Left ventricle myocardium inferior (tissue), 1 donor: ENCODE data around the gene EDC4. TPM values are rescaled to one million over a fixed set of nuclear protein-coding genes. Genes with fewer than 3 reads are reported as not detected.

Experiments
- DNase-seq: peaks from one replicate; pipeline ENCODE4 v3.0.0-alpha.2; 2020
- H3K27ac ChIP-seq: fragments of 200-600 bp; replicated peaks from 2 replicates; pipeline ENCODE4 v1.8.0; 2021
- H3K27me3 ChIP-seq: fragments of 200-600 bp; 2 replicates; pipeline ENCODE4 v1.8.0; 2021; ENCODE audit warnings: low read depth
- H3K36me3 ChIP-seq: fragments of 200-600 bp; 2 replicates; pipeline ENCODE4 v1.8.0; 2021
- H3K4me1 ChIP-seq: fragments of 200-600 bp; 2 replicates; pipeline ENCODE4 v1.8.0; 2021
- H3K4me3 ChIP-seq: fragments of 200-600 bp; 2 replicates; pipeline ENCODE4 v1.8.0; 2021; ENCODE audit warnings: mild to moderate bottlenecking, moderate library complexity
- H3K9me3 ChIP-seq: fragments of 200-600 bp; replicated peaks from 2 replicates; pipeline ENCODE4 v1.8.0; 2021
- intact Hi-C: fragments of 100-400 bp; cut with micrococcal nuclease; formaldehyde crosslinking; loops from one replicate; pipeline ENCODE4 v1.11.0; 2022
- total RNA-seq: library from RNA; stranded (reverse); fragmentation: NEBNext Ultra II Directional; extraction: Animal tissue kit (Norgen Biotek cat#: 25700); gene quantifications from one replicate; pipeline ENCODE4 v1.2.1, GENCODE V29; 2021
- TF ChIP-seq, protein P1 (sequence below): fragments of 200-600 bp; IDR thresholded peaks from 2 replicates; pipeline ENCODE4 v1.8.0; 2021; ENCODE audit warnings: antibody characterized with exemption, mild to moderate bottlenecking, borderline replicate concordance
- donor health status: DM: no; HTN: yes; CAD: no; lungs with severe emphysema.

The EDC4 gene
- total RNA-seq, 1 donor from 2014 or later, result 33.2 TPM

DNA sequence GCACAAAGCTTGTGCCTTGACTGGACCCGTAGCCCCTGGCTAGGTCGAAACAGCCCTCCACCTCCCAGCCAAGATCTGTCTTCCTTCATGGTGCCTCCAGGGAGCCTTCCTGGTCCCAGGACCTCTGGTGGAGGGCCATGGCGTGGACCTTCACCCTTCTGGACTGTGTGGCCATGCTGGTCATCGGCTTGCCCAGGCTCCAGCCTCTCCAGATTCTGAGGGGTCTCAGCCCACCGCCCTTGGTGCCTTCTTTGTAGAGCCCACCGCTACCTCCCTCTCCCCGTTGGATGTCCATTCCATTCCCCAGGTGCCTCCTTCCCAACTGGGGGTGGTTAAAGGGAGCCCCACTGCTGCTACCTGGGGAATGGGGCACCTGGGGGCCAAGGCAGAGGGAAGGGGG, 55.3 kb downstream of the EDC4 start:
- TF ChIP-seq, protein P1, sequence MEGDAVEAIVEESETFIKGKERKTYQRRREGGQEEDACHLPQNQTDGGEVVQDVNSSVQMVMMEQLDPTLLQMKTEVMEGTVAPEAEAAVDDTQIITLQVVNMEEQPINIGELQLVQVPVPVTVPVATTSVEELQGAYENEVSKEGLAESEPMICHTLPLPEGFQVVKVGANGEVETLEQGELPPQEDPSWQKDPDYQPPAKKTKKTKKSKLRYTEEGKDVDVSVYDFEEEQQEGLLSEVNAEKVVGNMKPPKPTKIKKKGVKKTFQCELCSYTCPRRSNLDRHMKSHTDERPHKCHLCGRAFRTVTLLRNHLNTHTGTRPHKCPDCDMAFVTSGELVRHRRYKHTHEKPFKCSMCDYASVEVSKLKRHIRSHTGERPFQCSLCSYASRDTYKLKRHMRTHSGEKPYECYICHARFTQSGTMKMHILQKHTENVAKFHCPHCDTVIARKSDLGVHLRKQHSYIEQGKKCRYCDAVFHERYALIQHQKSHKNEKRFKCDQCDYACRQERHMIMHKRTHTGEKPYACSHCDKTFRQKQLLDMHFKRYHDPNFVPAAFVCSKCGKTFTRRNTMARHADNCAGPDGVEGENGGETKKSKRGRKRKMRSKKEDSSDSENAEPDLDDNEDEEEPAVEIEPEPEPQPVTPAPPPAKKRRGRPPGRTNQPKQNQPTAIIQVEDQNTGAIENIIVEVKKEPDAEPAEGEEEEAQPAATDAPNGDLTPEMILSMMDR, result no peak
- H3K9me3 ChIP-seq, result no peaks in the 10 kb centered on the region
- peaks cover 26% of the 10 kb centered on the region for H3K36me3 ChIP-seq
- H3K4me1 ChIP-seq, result peaks cover 46% of the 10 kb centered on the region
- intact Hi-C loops, result no loop called here
- DNase-seq, result no peak
- no peaks in the 10 kb centered on the region for H3K27me3 ChIP-seq
- no peak overlapping the region for H3K27ac ChIP-seq
- H3K4me3 ChIP-seq, result no peak overlapping the region

DNA sequence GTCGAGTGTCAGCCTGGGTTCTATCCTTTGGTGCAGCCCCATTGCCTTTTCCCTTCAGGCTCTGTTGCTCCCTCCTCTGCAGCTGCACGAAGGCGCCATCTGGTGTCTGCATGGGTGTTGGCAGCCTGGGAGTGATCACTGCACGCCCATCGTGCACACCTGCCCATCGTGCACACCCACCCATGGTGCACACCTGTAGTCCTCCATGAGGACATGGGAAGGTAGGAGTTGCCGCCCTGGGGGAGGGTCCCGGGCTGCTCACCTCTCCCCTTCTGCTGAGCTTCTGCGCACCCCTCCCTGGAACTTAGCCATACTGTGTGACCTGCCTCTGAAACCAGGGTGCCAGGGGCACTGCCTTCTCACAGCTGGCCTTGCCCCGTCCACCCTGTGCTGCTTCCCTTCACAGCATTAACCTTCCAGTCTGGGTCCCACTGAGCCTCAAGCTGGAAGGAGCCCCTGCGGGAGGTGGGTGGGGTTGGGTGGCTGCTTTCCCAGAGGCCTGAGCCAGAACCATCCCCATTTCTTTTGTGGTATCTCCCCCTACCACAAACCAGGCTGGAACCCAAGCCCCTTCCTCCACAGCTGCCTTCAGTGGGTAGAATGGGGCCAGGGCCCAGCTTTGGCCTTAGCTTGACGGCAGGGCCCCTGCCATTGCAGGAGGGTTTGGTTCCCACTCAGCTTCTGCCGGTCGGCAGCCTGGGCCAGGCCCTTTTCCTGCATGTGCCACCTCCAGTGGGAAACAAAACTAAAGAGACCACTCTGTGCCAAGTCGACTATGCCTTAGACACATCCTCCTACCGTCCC, 55.9 kb downstream of the EDC4 start:
- Histone ChIP-seq H3K27me3 (no peaks in the 10 kb centered on the region), H3K4me1 (peaks cover 41% of the 10 kb centered on the region), H3K4me3 (no peak overlapping the region), H3K36me3 (peaks cover 30% of the 10 kb centered on the region), H3K9me3 (no peaks in the 10 kb centered on the region), H3K27ac (no peak overlapping the region)
- TF ChIP-seq, protein P1, result peak; percentile 91
- peak; percentile 65 for DNase-seq
- intact Hi-C loops, result no loop called here

DNA sequence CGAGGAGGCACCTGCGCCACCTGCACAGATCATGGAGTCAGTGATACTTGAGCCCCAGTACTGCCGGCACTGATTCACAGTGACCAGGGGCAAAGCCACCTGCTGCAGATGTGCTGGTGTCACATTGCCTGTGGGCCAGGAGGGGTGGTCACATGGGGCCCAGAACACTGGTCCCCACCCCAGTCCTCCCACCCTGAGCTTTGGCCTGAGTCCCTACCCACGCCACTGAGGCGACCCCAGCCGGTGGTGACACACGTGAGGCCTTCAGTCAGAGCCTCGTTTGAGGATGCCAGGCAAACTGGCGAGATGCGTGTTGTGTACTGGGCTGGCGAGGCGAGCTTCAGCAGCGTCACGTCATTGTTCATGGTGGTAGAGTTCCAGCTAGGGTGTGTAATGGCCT, 57.3 kb downstream of the EDC4 start:
- no peak overlapping the region for H3K27ac ChIP-seq
- TF ChIP-seq, protein P1, result no peak
- H3K9me3 ChIP-seq, result no peaks in the 10 kb centered on the region
- H3K4me3 ChIP-seq, result no peak overlapping the region
- H3K4me1 ChIP-seq, result peaks cover 42% of the 10 kb centered on the region
- intact Hi-C loops, result no loop called here
- peaks cover 34% of the 10 kb centered on the region for H3K36me3 ChIP-seq
- no peak for DNase-seq
- no peaks in the 10 kb centered on the region for H3K27me3 ChIP-seq

DNA sequence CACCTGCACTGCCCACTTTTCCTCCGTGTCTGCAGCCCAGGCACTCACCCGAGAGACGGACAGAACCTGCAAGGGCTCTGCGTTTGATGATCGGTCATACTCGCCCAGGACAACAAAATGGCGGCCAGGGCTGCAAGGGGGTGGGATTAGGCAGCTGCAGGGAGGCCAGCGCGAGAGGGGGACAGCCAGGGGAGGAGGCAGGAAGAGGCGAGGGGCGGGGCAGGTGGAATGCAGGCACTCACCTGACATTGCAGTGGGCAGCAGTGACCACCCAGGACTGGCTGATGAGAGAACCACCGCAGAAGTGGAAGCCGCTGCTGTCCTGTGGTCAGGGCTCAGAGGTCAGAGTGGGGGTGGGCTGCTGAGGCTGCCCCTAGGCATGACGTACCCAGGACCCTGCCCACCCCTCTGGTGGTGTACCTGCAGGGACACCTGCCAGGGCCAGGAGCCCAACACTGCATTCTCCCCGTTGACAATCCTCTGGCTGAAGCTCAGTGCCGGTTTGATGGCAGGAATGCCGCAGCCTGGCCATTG, 57.9 kb downstream of the EDC4 start:
- DNase-seq, result no peak
- Histone ChIP-seq H3K9me3 (no peaks in the 10 kb centered on the region), H3K27ac (no peak overlapping the region), H3K27me3 (no peaks in the 10 kb centered on the region), H3K36me3 (peaks cover 34% of the 10 kb centered on the region), H3K4me3 (no peak overlapping the region), H3K4me1 (peaks cover 41% of the 10 kb centered on the region)
- TF ChIP-seq, protein P1, result no peak
- intact Hi-C loops, result no loop called here

Other genes starting within 250 kb of the EDC4 start
- gene CARMIL2, start 227.9 kb upstream of the EDC4 start, total RNA-seq, result 0.58 TPM
- 7.1 TPM for gene ACD, start 212.8 kb upstream of the EDC4 start, total RNA-seq
- gene PARD6A, start 212.1 kb upstream of the EDC4 start, total RNA-seq, result 3.4 TPM
- 9.6 TPM for gene ENKD1, start 206.3 kb upstream of the EDC4 start, total RNA-seq
- 2.9 TPM for gene C16orf86, start 206.2 kb upstream of the EDC4 start, total RNA-seq
- gene GFOD2, start 153.7 kb upstream of the EDC4 start, total RNA-seq, result 11.1 TPM
- gene RANBP10, start 66.5 kb upstream of the EDC4 start, total RNA-seq, result 14.7 TPM
- 0.49 TPM for gene TSNAXIP1, start 66.2 kb upstream of the EDC4 start, total RNA-seq
- gene THAP11, start 30.7 kb upstream of the EDC4 start, total RNA-seq, result 31.4 TPM
- gene NUTF2, start 26.1 kb upstream of the EDC4 start, total RNA-seq, result 73.6 TPM
- gene CENPT, start 25.4 kb upstream of the EDC4 start, total RNA-seq, result 20.2 TPM
- 0.49 TPM for gene NRN1L, start 11.8 kb downstream of the EDC4 start, total RNA-seq
- gene PSKH1, start 20.2 kb downstream of the EDC4 start, total RNA-seq, result 19.5 TPM
- gene CTRL, start 58.8 kb downstream of the EDC4 start, total RNA-seq, result 0.71 TPM
- 55.8 TPM for gene PSMB10, start 63.8 kb downstream of the EDC4 start, total RNA-seq
- gene LCAT, start 71.1 kb downstream of the EDC4 start, total RNA-seq, result 23.2 TPM
- gene SLC12A4, start 95.6 kb downstream of the EDC4 start, total RNA-seq, result 79.2 TPM
- gene DPEP3, start 107.4 kb downstream of the EDC4 start, total RNA-seq, result not detected
- 0.99 TPM for gene DPEP2, start 126.4 kb downstream of the EDC4 start, total RNA-seq
- not detected for gene DPEP2NB, start 142.9 kb downstream of the EDC4 start, total RNA-seq
- gene DDX28, start 150.2 kb downstream of the EDC4 start, total RNA-seq, result 8.9 TPM
- 6.8 TPM for gene DUS2, start 150.2 kb downstream of the EDC4 start, total RNA-seq
- gene NFATC3, start 212.3 kb downstream of the EDC4 start, total RNA-seq, result 20.9 TPM